ENCODE measurements around the gene NUP85. TPM values are rescaled to one million over a fixed set of nuclear protein-coding genes. Genes with fewer than 3 reads are reported as not detected.

The NUP85 gene
- total RNA-seq, 1 experiment from 2014 or later: 164 TPM

DNA sequence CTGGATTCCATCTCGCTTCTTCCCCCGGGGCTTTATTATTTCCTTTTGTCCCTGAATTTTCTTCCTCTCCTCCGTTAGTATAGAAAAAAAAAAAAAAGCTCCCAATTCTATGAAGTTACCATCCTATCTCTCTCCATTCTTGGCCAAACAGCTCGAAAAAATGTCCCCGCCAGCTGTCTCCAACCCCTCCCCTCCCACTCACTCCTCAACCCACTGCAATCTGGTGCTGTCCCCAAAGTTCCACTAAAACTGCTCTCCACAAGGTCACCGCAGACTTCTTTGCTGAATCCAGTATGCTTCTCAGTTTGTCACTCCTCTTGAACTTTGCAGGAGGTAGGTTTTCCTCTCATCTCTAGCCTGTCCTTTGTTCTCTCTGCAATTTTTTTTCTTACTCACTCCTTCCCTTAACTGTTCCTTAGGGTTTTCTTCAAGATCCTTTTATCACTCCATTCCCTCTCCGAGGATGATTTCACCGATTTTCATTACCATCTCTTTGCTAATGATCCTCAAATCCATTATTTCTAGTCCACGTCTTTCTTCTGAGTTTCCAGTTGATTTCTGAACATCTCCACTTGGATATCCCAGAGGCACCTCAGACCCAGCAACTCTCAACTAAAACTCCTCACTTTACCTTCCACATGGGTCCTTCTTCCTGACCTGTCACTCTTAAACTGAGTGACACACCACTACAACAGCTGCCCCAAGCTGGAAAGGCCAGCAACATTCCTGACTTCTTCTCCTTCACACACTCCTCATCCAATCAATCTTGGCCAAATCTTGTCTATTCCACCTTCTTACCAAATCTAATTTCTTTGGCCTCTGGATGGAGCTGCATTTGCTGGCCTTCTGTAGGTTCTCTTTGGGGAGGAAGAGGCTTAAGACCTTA, 21.2 kb upstream of the NUP85 start:
- POLR2A ChIA-PET: interaction anchor here (0.6 to 1.8 kb wide), 6 partner anchors 8 to 34 kb away, joined by 3 to 5 read pairs (median 4); partner anchors contain the start of genes JPT1 and NUP85
- no peak for ATAC-seq
- CTCF ChIA-PET: interaction anchor here (0.9 to 1.9 kb wide), 3 partner anchors 12 to 70 kb away, joined by 3 to 8 read pairs (median 6); no protein-coding TSS in a partner anchor
- H3K9ac ChIP-seq (ENCODE audit: low read length): no peak overlapping the region
- peaks cover 9 to 15% of the 10 kb centered on the region in 2 experiments for H3K36me3 ChIP-seq (ENCODE audit: control insufficient read depth in 1 of 2, insufficient read depth in 2 of 2, low read length in 2 of 2)
- DNase-seq (ENCODE audit: low read depth, low spot score): no peak
- H4K20me1 ChIP-seq (ENCODE audit: insufficient read depth): peaks cover 13% of the 10 kb centered on the region; the same call in 1 of the 2 replicates
- no peaks in the 10 kb centered on the region for H3K9me3 ChIP-seq (ENCODE audit: control insufficient read depth in 1 of 2, insufficient read depth in 1 of 2, low read depth in 1 of 2, low read length in 2 of 2)
- H3K27me3 ChIP-seq (ENCODE audit: insufficient read depth, low read length): no peaks in the 10 kb centered on the region
- RAD21 ChIA-PET (ENCODE audit: low non-redundant PET in 1 of 2, low total read pairs in 2 of 2, uncharacterized antibody in 2 of 2, unreplicated experiment in 2 of 2): interaction anchor here in 1 of 2 experiments (0.6 kb wide), 1 partner anchor 123 kb away, joined by 4 read pairs; no protein-coding TSS in a partner anchor
- peak overlapping the region; percentile 100; the same call in 1 of the 2 replicates for H3K27ac ChIP-seq (ENCODE audit: low read depth, low read length)
- BruUV-seq (replicated peaks): no TSS peak
- 0 out of 2 replicates have a peak overlapping the region, but pooled peaks have one; percentile 82 for H3K4me2 ChIP-seq (ENCODE audit: low read length)
- no peak overlapping the region for H2AFZ ChIP-seq (ENCODE audit: low read depth, low read length, poor library complexity, severe bottlenecking)
- H3K9me2 ChIP-seq (ENCODE audit: insufficient read depth): no peaks in the 10 kb centered on the region
- no peak for TF ChIP-seq POLR2AphosphoS5 (IDR thresholded peaks at IDR 0.05; ENCODE audit: low read depth, low read length)
- TF ChIP-seq, protein P1, sequence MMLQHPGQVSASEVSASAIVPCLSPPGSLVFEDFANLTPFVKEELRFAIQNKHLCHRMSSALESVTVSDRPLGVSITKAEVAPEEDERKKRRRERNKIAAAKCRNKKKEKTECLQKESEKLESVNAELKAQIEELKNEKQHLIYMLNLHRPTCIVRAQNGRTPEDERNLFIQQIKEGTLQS (IDR thresholded peaks at IDR 0.05): no peak
- TF ChIP-seq, protein P2, sequence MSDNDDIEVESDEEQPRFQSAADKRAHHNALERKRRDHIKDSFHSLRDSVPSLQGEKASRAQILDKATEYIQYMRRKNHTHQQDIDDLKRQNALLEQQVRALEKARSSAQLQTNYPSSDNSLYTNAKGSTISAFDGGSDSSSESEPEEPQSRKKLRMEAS (IDR thresholded peaks at IDR 0.05): no peak
- no peak for TF ChIP-seq ZNF274 (IDR thresholded peaks at IDR 0.05; ENCODE audit: low read depth, low read length)
- TF ChIP-seq CEBPB (IDR thresholded peaks at IDR 0.05; ENCODE audit: low read depth): no peak
- TF ChIP-seq CBX3 (IDR thresholded peaks at IDR 0.05; ENCODE audit: low read depth): no peak
- no peak for TF ChIP-seq EZH2phosphoT487 (IDR thresholded peaks at IDR 0.05; ENCODE audit: borderline replicate concordance)
- no peak for TF ChIP-seq JUND (IDR thresholded peaks at IDR 0.05)
- TF ChIP-seq POLR2A (IDR thresholded peaks at IDR 0.05; ENCODE audit: borderline replicate concordance, extremely low read depth, insufficient read depth, insufficient read length): no peak
- no peak for TF ChIP-seq YY1 (IDR thresholded peaks at IDR 0.05; ENCODE audit: extremely low read depth, insufficient replicate concordance, low read depth, low read length)
- no peak for TF ChIP-seq TCF7L2 (IDR thresholded peaks at IDR 0.05; ENCODE audit: borderline replicate concordance, extremely low read depth, insufficient read depth, insufficient read length)
- TF ChIP-seq, protein P3, sequence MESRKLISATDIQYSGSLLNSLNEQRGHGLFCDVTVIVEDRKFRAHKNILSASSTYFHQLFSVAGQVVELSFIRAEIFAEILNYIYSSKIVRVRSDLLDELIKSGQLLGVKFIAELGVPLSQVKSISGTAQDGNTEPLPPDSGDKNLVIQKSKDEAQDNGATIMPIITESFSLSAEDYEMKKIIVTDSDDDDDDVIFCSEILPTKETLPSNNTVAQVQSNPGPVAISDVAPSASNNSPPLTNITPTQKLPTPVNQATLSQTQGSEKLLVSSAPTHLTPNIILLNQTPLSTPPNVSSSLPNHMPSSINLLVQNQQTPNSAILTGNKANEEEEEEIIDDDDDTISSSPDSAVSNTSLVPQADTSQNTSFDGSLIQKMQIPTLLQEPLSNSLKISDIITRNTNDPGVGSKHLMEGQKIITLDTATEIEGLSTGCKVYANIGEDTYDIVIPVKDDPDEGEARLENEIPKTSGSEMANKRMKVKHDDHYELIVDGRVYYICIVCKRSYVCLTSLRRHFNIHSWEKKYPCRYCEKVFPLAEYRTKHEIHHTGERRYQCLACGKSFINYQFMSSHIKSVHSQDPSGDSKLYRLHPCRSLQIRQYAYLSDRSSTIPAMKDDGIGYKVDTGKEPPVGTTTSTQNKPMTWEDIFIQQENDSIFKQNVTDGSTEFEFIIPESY (IDR thresholded peaks at IDR 0.05; ENCODE audit: extremely low read depth, insufficient replicate concordance, low read length): no peak
- TF ChIP-seq SRF (IDR thresholded peaks at IDR 0.05; ENCODE audit: low read depth): no peak
- TF ChIP-seq ELF1 (IDR thresholded peaks at IDR 0.05; ENCODE audit: borderline replicate concordance, low read depth): no peak
- no peak for TF ChIP-seq ZFX (IDR thresholded peaks at IDR 0.05)
- TF ChIP-seq EZH2 (IDR thresholded peaks at IDR 0.05): no peak
- peaks cover 35% of the 10 kb centered on the region for H3K79me2 ChIP-seq (ENCODE audit: insufficient read depth, low read length)
- intact Hi-C loops (cut with micrococcal nuclease): no loop called here
- H3K4me3 ChIP-seq (replicated peaks in 1 of 2; ENCODE audit: low read depth in 1 of 2, low read length in 2 of 2): no peak overlapping the region
- peaks cover 22 to 38% of the 10 kb centered on the region in 2 experiments for H3K4me1 ChIP-seq (ENCODE audit: control insufficient read depth in 1 of 2, insufficient read depth in 2 of 2, low read length in 2 of 2)
